ENCODE measurements around the gene UBE2E1.

DNA sequence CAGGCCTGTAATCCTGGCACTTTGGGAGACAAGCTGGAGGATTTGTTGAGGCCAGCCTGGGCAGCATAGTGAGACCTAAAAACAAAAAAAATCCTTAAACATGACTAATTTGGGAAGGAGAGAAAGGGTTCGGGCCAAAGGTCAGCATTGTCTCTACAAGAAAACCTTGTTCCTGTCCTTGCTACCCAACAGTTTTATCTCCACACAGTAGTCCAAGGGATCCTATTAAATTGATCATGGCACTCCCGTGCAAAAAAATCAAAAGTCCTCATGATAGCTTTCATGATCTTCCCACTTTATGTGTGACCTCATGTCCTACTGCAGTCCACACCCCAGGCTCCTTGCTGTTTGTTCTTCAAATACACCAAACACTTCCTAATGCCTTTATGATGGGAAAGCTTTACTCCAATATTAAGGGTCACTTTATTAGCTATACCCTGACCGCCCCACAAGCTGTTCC is 115.3 kb downstream of the UBE2E1 start:
- TF ChIP-seq, protein P1, sequence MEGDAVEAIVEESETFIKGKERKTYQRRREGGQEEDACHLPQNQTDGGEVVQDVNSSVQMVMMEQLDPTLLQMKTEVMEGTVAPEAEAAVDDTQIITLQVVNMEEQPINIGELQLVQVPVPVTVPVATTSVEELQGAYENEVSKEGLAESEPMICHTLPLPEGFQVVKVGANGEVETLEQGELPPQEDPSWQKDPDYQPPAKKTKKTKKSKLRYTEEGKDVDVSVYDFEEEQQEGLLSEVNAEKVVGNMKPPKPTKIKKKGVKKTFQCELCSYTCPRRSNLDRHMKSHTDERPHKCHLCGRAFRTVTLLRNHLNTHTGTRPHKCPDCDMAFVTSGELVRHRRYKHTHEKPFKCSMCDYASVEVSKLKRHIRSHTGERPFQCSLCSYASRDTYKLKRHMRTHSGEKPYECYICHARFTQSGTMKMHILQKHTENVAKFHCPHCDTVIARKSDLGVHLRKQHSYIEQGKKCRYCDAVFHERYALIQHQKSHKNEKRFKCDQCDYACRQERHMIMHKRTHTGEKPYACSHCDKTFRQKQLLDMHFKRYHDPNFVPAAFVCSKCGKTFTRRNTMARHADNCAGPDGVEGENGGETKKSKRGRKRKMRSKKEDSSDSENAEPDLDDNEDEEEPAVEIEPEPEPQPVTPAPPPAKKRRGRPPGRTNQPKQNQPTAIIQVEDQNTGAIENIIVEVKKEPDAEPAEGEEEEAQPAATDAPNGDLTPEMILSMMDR (IDR thresholded peaks at IDR 0.05 in 8 of 11, conservative IDR thresholded peaks at IDR 0.05 in 3 of 11) = no peak
- TF ChIP-seq POLR2A (IDR thresholded peaks at IDR 0.05) = no peak
